NT2/D1 (cell line): ENCODE measurements around the gene ZNF326.

ENCODE experiments used
- SUZ12 ChIP-seq: IDR thresholded peaks from 2 replicates; pipeline ENCODE4 v1.6.1; 2011; ENCODE audit not compliant: insufficient read length, insufficient read depth; ENCODE audit errors: extremely low read depth
- ZNF274 ChIP-seq: IDR thresholded peaks from 2 replicates; pipeline ENCODE4 v1.6.1; 2011; ENCODE audit warnings: mild to moderate bottlenecking, low read depth, low read length

DNA sequence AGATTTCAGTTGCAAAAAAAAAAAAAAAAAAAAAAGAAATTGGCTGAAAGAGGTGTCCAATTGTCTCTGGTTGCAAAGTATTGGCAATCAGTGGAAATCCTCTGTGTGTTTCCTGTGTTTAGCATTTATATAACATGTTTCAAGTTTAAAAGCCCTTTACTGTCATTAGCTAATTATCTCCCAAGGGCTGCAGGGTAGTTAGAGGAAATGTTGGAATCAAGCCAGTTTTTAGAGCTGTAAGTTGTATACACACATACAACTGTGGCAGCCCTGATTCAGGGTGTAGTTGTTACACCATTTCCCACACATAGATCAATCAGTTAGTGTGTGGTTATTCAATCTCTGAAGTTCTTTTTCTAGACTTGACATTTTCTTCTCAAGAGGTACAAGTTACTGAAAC lies 8.9 kb upstream of the ZNF326 start:
- no peak for TF ChIP-seq ZNF274
- no peak for TF ChIP-seq SUZ12
